Gastroesophageal sphincter (tissue), 3 donors: Measurements from ENCODE around the gene ZFP69B.

Source experiments
- CTCF ChIP-seq, 4 experiments: fragments of 200-600 bp in 2 of 4; fragments of 450-650 bp in 2 of 4; sonication (generic) in 1 of 4; IDR thresholded peaks; one replicate each; pipeline ENCODE4 v1.5.1; 2017 to 2019; ENCODE audit warnings: antibody characterized with exemption in 4 of 4, mild to moderate bottlenecking in 2 of 4, moderate library complexity in 2 of 4
- POLR2A ChIP-seq, 2 donors: fragments of 450-650 bp; IDR thresholded peaks; one replicate each; pipeline ENCODE4 v1.6.1; 2017; ENCODE audit warnings: antibody characterized with exemption in 2 of 2, mild to moderate bottlenecking in 2 of 2, moderate library complexity in 1 of 2
- POLR2AphosphoS5 ChIP-seq: sonication (generic); formaldehyde crosslinking; IDR thresholded peaks from one replicate; pipeline ENCODE4 v1.6.1; 2017; ENCODE audit warnings: antibody characterized with exemption

- TF ChIP-seq CTCF (IDR thresholded peaks at IDR 0.05) (no peak), POLR2AphosphoS5 (no peak), POLR2A (IDR thresholded peaks at IDR 0.05) (no peak)
These were observed 390 bp downstream of the ZFP69B start for GRCh38 chr1:40450495-40451237.
